Measurements from ENCODE around the gene TYMP.

- TF ChIP-seq CTCF (conservative IDR thresholded peaks at IDR 0.05) (no peak), EZH2 (IDR thresholded peaks at IDR 0.05; ENCODE audit: low read depth) (no peak)
These were observed 1.2 kb upstream of the TYMP start for GRCh38 chr22:50530877-50531545.
